Fibroblast of mammary gland (primary cell): ENCODE measurements around the gene GATA1.

ENCODE experiments used
- DNase-seq: peaks from one replicate; pipeline ENCODE4 v3.0.0-alpha.2; 2010; ENCODE audit warnings: low read depth
- H3K4me3 ChIP-seq: 2 replicates; pipeline ENCODE4 v1.5.1; 2011; ENCODE audit warnings: low read depth, mild to moderate bottlenecking, low read length, moderate library complexity; ENCODE audit not compliant: control insufficient read depth
- CTCF ChIP-seq: conservative IDR thresholded peaks from 2 replicates; pipeline ENCODE4 v1.5.1; 2011; ENCODE audit warnings: low read depth, low read length, inconsistent platforms; ENCODE audit not compliant: control insufficient read depth, insufficient read depth

GATA1 gene

GRCh38 chrX:48794911-48795515 is 8.6 kb downstream of the GATA1 start:
- no peak for TF ChIP-seq CTCF
- H3K4me3 ChIP-seq, result no peak overlapping the region
- peak; percentile 51 for DNase-seq

GRCh38 chrX:48798318-48798717 is 11.9 kb downstream of the GATA1 start:
- DNase-seq, result no peak
- no peak for TF ChIP-seq CTCF

DNA sequence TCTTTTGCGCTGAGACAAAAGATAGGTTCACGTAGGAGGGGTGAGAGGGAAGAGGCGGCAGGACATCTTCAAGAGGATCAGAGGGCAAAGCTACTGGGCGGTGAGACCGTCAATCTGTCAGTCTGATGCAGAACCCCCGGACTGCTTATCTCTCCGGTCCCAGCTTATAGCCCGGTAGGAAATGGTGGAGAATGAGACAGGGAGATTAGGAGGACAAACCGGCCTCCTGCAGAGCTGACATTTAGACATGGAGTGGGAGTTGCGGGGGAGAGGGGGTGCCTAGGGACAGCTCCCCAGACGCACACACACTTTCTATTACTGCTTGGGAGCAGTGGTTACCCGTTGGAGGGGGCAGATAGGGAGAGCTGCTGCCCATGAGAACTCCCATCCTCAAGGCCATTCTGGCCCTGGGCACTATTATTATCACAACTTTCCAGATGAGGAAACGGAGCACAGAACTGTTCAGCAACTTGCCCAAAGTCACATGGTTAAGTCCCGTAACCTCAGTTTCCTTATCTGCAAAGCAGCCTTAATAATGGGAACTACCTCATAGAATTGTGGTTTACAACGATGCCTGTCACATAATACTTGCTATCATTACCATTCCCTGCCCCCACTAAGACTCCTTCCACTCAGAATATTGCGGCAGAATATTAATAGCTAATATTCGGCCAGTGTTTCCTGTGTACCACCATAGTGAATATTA is 14.3 kb downstream of the GATA1 start:
- DNase-seq, result no peak
- TF ChIP-seq CTCF, result no peak
- peak overlapping the region; percentile 66 for H3K4me3 ChIP-seq

More at GRCh38 chrX:48798318-48798717, 11.9 kb downstream of the GATA1 start:
- H3K4me3 ChIP-seq, result no peak overlapping the region

- H3K4me3 ChIP-seq, result peak within 1 kb of the TSS; percentile 74
- TF ChIP-seq CTCF, result no peak
- peak; percentile 97 for DNase-seq
These were observed 15.1 kb downstream of the GATA1 start, which contains the start of gene HDAC6 for GRCh38 chrX:48801280-48802088. HDAC6 (plus strand) TSS chrX:48802067; CDS start chrX:48802693, 626 bp downstream.

DNA sequence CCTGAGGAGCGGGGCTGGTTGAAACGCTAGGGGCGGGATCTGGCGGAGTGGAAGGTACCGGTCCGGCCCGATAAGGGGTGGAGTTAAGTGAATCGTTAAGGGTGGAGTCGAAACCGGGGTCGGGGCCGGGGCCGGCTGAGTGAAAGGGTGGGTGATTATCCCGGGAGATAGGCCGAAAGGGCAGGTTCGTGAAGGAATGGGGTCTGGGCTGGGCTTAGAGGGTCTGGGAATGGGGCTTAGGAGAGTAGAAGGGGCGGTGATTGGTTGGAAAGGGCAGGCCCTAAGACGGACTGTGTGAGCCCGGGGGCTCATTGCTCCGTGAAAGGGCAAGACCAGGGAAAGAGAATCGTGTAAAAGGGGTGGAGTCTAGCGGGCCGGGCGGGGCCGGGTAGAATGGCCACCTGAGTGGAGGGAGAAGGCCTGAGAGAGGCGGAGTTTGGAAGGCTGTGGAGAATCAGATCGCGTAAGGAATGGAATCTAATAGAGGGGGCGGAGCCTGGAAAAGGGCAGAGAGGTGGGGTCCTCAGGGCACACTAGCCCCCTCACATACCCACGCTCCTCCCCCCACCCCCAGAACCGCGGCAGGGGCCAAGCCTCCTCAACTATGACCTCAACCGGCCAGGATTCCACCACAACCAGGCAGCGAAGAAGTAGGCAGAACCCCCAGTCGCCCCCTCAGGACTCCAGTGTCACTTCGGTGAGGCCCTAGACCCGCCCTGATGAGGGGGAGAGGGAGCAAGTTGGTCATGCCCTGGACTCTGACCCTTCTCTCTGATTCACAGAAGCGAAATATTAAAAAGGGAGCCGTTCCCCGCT is 15.9 kb downstream of the GATA1 start:
- TF ChIP-seq CTCF, result no peak
- H3K4me3 ChIP-seq, result peak overlapping the region; percentile 74
- DNase-seq, result peak; percentile 75

DNA sequence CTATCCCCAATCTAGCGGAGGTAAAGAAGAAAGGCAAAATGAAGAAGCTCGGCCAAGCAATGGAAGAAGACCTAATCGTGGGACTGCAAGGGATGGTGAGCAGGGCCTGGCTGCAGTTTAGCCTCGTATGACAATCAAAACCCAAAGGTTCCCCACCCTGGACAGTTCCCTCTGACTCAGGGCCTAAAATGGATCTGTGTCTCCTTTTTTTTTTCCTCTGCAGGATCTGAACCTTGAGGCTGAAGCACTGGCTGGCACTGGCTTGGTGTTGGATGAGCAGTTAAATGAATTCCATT is 16.5 kb downstream of the GATA1 start:
- peak overlapping the region; percentile 74 for H3K4me3 ChIP-seq
- DNase-seq, result peak; percentile 3
- TF ChIP-seq CTCF, result no peak
